ENCODE measurements around the gene EPHA6. TPM values are rescaled to one million over a fixed set of nuclear protein-coding genes. Genes with fewer than 3 reads are reported as not detected.

Gene EPHA6
- total and polyA plus RNA-seq, 8 donors: 0.23 to 0.79 (median 0.41) TPM

- DNase-seq (peak in 1 of 4 donors; percentile 24), ATAC-seq (no peak)
- Histone ChIP-seq H3K4me3 (no peak overlapping the region), H3K27ac (no peak overlapping the region), H3K27me3 (no peaks in the 10 kb centered on the region), H3K36me3 (no peaks in the 10 kb centered on the region), H3K9me3 (peaks cover 0 to 21% of the 10 kb centered on the region in 2 donors), H3K4me1 (no peaks in the 10 kb centered on the region)
- intact Hi-C loops (cut with DNase I): no loop called here
- no peak for TF ChIP-seq CTCF (IDR thresholded peaks at IDR 0.05)
Observed at GRCh38 chr3:97353176-97353575, 538.8 kb downstream of the EPHA6 start.

- H3K9me3 ChIP-seq: no peaks in the 10 kb centered on the region
- no peak for TF ChIP-seq CTCF (IDR thresholded peaks at IDR 0.05)
- DNase-seq (no peak), ATAC-seq (no peak)
- no peaks in the 10 kb centered on the region for H3K4me1 ChIP-seq
- H3K36me3 ChIP-seq: no peaks in the 10 kb centered on the region
- H3K4me3 ChIP-seq: no peak overlapping the region
- H3K27ac ChIP-seq: no peak overlapping the region
- H3K27me3 ChIP-seq: no peaks in the 10 kb centered on the region
- intact Hi-C loops (cut with DNase I): no loop called here
Observed at GRCh38 chr3:97359977-97360376, 545.6 kb downstream of the EPHA6 start.

GRCh38 chr3:97360804-97361203, 546.4 kb downstream of the EPHA6 start:
- ATAC-seq: no peak
- intact Hi-C loops (cut with DNase I): no loop called here
- no peak for TF ChIP-seq CTCF (IDR thresholded peaks at IDR 0.05)

GRCh38 chr3:97384583-97384982, 570.2 kb downstream of the EPHA6 start:
- intact Hi-C loops (cut with DNase I): no loop called here
- Histone ChIP-seq H3K9me3 (peaks cover 0 to 16% of the 10 kb centered on the region in 2 donors), H3K36me3 (no peaks in the 10 kb centered on the region), H3K27ac (no peak overlapping the region), H3K27me3 (no peaks in the 10 kb centered on the region), H3K4me1 (no peaks in the 10 kb centered on the region), H3K4me3 (no peak overlapping the region)
- ATAC-seq (no peak), DNase-seq (no peak)
- TF ChIP-seq CTCF (IDR thresholded peaks at IDR 0.05): no peak

More at GRCh38 chr3:97360804-97361203, 546.4 kb downstream of the EPHA6 start:
- no peaks in the 10 kb centered on the region for H3K27me3 ChIP-seq
- H3K27ac ChIP-seq: no peak overlapping the region
- H3K36me3 ChIP-seq: no peaks in the 10 kb centered on the region
- H3K9me3 ChIP-seq: no peaks in the 10 kb centered on the region
- DNase-seq: no peak
- H3K4me3 ChIP-seq: no peak overlapping the region
- no peaks in the 10 kb centered on the region for H3K4me1 ChIP-seq

GRCh38 chr3:97388774-97389173, 574.4 kb downstream of the EPHA6 start:
- no peak for TF ChIP-seq CTCF (IDR thresholded peaks at IDR 0.05)

More at GRCh38 chr3:97388774-97389173, 574.4 kb downstream of the EPHA6 start:
- DNase-seq (no peak), ATAC-seq (no peak)
- H3K36me3 ChIP-seq: no peaks in the 10 kb centered on the region
- intact Hi-C loops (cut with DNase I): no loop called here
- H3K27ac ChIP-seq: no peak overlapping the region
- H3K4me3 ChIP-seq: no peak overlapping the region
- peaks cover 0 to 16% of the 10 kb centered on the region in 2 donors for H3K9me3 ChIP-seq
- H3K4me1 ChIP-seq: no peaks in the 10 kb centered on the region
- no peaks in the 10 kb centered on the region for H3K27me3 ChIP-seq
